Memory B cell (primary cell): ENCODE measurements around the gene ORC2.
"Not testable (repeated sequence)": the region's sequence is repeated elsewhere in the genome, so short reads cannot be mapped to it uniquely, and the experiment has no call there.

Source experiments
- ATAC-seq: fragments of 150-1000 bp; cut with Tn5 transposase; 2 replicates; pipeline ENCODE4 v1.10.0; 2021; ENCODE audit warnings: low read depth, mild to moderate bottlenecking, moderate library complexity
- DNase-seq, 2 donors: peaks; one replicate each; pipeline ENCODE4 v3.0.0; 2022; ENCODE audit warnings: low spot score in 2 of 2
- H3K27ac Mint-ChIP-seq: one replicate; pipeline ENCODE4 v1.8.0; 2022; ENCODE audit warnings: mild to moderate bottlenecking, moderate library complexity, mixed read lengths
- H3K27me3 Mint-ChIP-seq: one replicate; pipeline ENCODE4 v1.8.0; 2022; ENCODE audit warnings: mixed read lengths
- H3K36me3 Mint-ChIP-seq: one replicate; pipeline ENCODE4 v1.8.0; 2022; ENCODE audit warnings: mild to moderate bottlenecking, mixed read lengths
- H3K4me1 Mint-ChIP-seq: one replicate; pipeline ENCODE4 v1.8.0; 2022; ENCODE audit warnings: mixed read lengths
- H3K4me3 Mint-ChIP-seq: one replicate; pipeline ENCODE4 v1.8.0; 2022; ENCODE audit warnings: mild to moderate bottlenecking, moderate library complexity, mixed read lengths
- H3K9me3 Mint-ChIP-seq: one replicate; pipeline ENCODE4 v1.8.0; 2022; ENCODE audit warnings: mixed read lengths

Gene ORC2

DNA sequence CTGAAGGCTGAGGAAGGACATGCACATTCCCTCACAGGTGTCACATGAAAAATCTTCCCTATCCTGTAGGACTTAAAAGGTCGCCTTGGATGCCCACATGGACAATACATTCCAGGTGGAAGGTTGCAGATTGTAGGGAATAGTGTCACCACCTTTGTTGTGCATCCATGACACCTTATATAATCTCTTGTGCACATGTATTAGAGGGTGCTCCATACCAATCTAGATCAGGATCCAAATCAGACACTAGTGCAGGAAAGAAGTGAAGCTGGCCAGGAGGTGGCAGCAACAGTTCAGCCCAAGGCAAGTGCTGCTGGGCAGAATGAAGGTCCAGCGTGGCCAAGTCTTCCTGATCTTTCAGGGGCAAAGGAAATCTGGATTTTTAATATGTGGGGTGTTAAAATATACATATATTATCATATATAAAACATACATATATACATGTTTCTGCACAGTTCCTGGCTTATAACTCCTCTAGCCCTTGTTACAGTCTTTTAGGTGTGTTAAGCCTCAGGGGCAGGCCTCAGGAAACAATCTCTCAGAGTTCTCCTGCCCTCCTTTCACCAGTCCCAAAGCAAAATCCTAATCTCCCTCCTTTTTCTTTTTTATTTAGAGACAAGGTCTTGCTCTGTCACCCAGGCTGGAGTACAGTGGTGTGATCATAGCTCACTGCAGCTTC lies 57.7 kb downstream of the ORC2 start:
- H3K36me3 Mint-ChIP-seq = peaks cover 11% of the 10 kb centered on the region
- DNase-seq (peak in 1 of 2 donors; percentile 23), ATAC-seq (peak; percentile 45)
- H3K27me3 Mint-ChIP-seq = no peaks in the 10 kb centered on the region
- H3K4me3 Mint-ChIP-seq = no peak overlapping the region
- H3K9me3 Mint-ChIP-seq = no peaks in the 10 kb centered on the region
- no peak overlapping the region for H3K27ac Mint-ChIP-seq
- H3K4me1 Mint-ChIP-seq = peaks cover 2% of the 10 kb centered on the region

DNA sequence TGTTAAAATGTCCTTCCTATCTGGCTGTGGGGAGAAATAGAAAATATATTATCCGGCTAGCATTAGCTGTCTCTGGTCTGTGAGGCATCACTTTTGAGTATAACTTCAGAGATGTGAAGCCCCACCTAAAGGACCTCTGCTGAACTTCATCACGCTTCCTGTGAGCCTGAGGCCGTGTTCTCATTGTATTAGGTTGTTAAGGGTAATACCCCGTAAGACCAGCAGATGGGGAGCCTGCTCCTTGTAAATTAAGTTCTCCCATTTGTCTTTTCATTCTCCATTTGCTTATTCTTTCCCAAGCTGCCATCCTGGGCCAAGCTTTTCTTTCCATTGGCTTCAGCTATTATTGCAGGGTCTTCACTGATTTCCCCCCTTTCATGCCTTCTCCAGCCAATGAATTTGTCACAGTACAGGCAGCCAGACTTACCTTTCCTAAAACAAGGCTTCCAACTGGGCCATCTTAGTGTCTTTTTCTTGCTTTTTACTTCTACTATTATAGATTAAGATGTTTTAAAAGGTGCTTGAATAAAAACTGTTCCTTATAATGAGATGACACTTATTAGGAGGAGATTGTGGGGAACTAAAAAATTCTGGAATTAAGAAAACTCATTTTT lies 61.9 kb downstream of the ORC2 start:
- peak; percentile 47 to 69 for DNase-seq
- Mint-ChIP-seq H3K27me3 (no peaks in the 10 kb centered on the region), H3K36me3 (peaks cover 25% of the 10 kb centered on the region), H3K27ac (no peak overlapping the region), H3K9me3 (no peaks in the 10 kb centered on the region), H3K4me1 (peaks cover 2% of the 10 kb centered on the region), H3K4me3 (no peak overlapping the region)
- peak; percentile 100 for ATAC-seq

DNA sequence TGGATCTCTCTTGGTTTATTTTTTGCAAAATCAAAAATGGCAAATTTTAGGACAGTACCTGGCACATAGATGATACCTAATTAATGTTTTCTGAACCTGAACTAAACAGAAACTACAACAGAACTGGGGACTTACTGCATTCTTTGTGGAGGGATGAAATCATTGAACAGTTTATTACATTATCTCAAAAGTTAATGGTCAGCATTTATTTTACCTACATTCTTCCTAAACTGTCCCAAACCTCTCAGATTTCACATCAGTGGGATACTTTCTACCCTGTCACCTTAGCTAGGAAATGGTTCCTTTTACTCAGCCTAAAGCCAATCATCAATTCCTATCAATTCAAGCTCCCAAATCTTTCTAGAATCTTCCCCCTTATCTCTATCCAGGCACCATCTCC lies 64.0 kb downstream of the ORC2 start:
- H3K36me3 Mint-ChIP-seq = peaks cover 28% of the 10 kb centered on the region
- no peaks in the 10 kb centered on the region for H3K9me3 Mint-ChIP-seq
- no peak overlapping the region for H3K27ac Mint-ChIP-seq
- ATAC-seq (no peak), DNase-seq (no peak)
- peaks cover 2% of the 10 kb centered on the region for H3K4me1 Mint-ChIP-seq
- H3K4me3 Mint-ChIP-seq = no peak overlapping the region
- H3K27me3 Mint-ChIP-seq = no peaks in the 10 kb centered on the region

DNA sequence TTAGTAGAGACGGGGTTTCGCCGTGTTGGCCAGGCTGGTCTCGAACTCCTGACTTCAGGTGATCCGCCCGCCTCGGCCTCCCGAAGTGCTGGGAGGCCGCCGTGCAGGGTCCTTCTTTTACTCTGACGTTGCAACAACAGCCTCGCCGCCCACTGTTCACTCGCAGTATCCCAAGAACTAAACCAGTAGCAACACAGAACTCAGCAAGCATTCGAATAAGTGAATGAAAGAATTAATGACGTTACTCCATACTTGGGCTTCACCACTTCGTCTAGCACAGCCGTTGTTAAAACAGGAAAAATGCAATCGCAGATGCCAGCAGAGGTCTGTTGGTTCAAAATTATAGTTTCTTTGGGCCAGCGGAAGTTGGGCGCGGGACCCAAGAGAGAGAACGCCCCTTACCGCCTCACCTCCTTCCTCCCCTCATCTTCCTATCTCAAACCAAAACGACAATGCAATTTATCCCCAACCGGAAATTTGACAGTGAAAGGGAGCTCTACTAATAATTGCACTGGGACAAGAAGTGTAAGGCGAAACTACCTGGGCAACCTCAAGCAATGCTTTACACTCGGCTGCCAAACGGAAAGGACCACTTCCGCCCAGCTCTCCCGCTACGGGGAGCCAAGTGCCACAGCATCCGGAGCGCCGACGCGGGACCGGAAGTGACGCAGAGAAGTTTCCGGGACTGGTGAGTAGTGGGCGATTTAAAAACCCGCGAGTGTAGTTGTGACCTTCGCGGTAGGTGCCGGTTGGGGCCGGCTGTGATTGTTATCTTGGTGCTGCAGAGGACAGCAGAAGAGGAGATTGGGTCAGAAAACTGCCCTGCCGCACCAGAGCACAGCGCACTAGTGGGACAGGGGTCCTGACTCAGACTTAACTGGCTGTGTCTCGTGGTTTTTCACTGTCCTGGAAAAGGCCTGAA lies 74.5 kb downstream of the ORC2 start, which contains the start of the genes NIF3L1 and PPIL3:
TSS of gene NIF3L1 (plus strand) at position 668 of the 922 bp plus-strand sequence. CDS start 2,573 bp downstream, outside the sequence.
TSS of gene PPIL3 (minus strand) at position 374 of the 922 bp plus-strand sequence. CDS start 1,462 bp downstream, outside the sequence.
- H3K27me3 Mint-ChIP-seq = no peaks in the 10 kb centered on the region
- H3K36me3 Mint-ChIP-seq = peaks cover 8% of the 10 kb centered on the region
- H3K4me1 Mint-ChIP-seq = peaks cover 22% of the 10 kb centered on the region
- ATAC-seq (peak; percentile 83), DNase-seq (peak; percentile 91 to 92)
- peak within 1 kb of the TSS; percentile 99 for H3K27ac Mint-ChIP-seq
- peak within 1 kb of the TSS; percentile 95 for H3K4me3 Mint-ChIP-seq
- no peaks in the 10 kb centered on the region for H3K9me3 Mint-ChIP-seq

DNA sequence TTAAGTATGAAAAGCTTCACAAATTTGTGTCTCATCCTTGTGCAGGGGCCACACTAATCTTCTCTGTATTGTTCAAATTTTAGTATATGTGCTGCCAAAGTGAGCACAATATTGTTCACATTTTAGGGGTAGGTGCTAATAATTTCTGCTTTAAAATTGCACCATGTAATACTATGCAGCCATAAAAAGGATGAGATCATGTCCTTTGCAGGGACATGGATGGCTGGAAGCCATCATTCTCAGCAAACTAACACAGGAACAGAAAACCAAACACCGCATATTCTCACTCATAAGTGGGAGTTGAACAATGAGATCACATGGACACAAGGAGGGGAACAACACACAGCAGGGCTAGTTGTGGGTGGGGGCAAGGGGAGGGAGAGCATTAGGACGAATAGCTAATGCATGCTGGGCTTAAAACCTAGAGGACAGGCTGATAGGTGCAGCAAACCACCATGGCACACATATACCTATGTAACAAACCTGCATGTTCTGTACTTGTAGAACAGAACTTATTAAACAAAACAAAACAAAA lies 81.7 kb downstream of the ORC2 start:
- not testable (repeated sequence) for H3K27ac Mint-ChIP-seq

DNA sequence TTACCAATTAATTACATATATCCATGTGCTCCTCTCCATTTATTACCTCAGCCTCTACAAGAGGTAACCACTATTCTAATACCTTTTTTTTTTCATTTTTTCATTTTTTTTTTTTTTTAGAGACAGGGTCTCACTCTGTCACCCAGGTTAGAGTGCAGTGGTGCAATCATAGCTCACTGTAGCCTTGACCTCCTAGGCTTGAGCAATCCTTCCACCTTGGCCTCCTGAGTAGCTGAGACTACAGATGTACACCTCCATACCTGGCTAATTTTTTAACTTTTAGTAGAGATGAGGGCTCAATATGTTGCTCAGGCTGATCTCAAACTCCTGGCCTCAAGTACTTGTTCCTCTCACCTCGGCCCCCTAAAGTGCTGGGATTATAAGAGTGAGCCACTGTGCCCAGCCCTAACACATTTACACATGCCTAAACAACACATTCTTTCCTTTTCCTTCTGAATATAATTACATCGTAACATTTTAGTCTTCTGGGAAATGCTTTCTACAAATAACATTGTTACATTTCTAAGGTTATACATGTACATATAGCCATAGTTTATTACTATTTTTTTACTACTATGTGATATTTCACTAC lies 85.1 kb downstream of the ORC2 start:
- DNase-seq (no peak), ATAC-seq (no peak)
- H3K4me3 Mint-ChIP-seq = no peak overlapping the region
- H3K36me3 Mint-ChIP-seq = peaks cover 19% of the 10 kb centered on the region
- peak overlapping the region; percentile 60 for H3K27ac Mint-ChIP-seq
- H3K9me3 Mint-ChIP-seq = no peaks in the 10 kb centered on the region
- H3K27me3 Mint-ChIP-seq = no peaks in the 10 kb centered on the region
- H3K4me1 Mint-ChIP-seq = peaks cover 4% of the 10 kb centered on the region

More for the DNA sequence above, 81.7 kb downstream of the ORC2 start:
- H3K9me3 Mint-ChIP-seq, H3K4me3 Mint-ChIP-seq, ATAC-seq, DNase-seq, H3K4me1 Mint-ChIP-seq, H3K27me3 Mint-ChIP-seq: not testable (repeated sequence)
- peaks cover 16% of the 10 kb centered on the region for H3K36me3 Mint-ChIP-seq

DNA sequence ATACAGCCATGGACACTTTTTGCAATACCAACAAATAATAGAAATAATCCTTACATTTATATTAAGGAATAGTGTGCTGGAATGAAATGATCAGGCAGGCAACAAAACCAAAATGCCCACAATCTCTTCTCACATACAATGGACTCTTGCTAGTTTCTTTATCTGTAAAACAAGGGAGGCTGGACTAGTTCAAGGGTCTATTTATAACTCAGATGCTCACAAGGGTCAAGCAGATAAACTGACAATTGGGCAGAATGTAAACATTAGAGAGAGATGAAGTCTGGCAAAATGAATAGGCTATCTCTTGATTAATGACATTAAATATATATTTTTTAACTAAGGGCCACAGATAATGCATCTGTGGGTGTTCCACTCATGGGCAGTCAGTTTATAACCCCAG lies 86.0 kb downstream of the ORC2 start:
- Mint-ChIP-seq H3K4me3 (no peak overlapping the region), H3K27ac (no peak overlapping the region), H3K9me3 (no peaks in the 10 kb centered on the region), H3K27me3 (no peaks in the 10 kb centered on the region), H3K36me3 (peaks cover 14% of the 10 kb centered on the region), H3K4me1 (peaks cover 2% of the 10 kb centered on the region)
- ATAC-seq (no peak), DNase-seq (no peak)

DNA sequence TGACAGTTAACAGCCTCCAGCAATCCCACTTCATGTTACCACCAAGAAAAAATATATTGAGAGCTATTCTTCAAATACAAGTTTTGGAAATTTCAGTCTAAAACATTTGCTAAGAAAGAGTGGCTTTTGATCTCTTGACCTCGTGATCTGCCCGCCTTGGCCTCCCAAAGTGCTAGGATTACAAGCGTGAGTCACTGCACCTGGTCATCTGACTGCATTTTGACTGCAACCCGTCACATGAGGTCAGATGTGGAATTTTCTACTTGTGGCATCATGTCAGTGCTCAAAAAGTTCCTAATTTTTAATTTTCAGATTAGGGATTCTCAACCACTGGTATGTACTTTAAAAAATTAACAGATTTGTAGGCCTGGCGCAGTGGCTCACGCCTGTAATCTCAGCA lies 89.9 kb downstream of the ORC2 start:
- no peaks in the 10 kb centered on the region for H3K27me3 Mint-ChIP-seq
- H3K9me3 Mint-ChIP-seq = no peaks in the 10 kb centered on the region
- no peak overlapping the region for H3K27ac Mint-ChIP-seq
- DNase-seq = no peak
- peaks cover 2% of the 10 kb centered on the region for H3K4me1 Mint-ChIP-seq
- no peak overlapping the region for H3K4me3 Mint-ChIP-seq
- peaks cover 10% of the 10 kb centered on the region for H3K36me3 Mint-ChIP-seq
- ATAC-seq = no peak

DNA sequence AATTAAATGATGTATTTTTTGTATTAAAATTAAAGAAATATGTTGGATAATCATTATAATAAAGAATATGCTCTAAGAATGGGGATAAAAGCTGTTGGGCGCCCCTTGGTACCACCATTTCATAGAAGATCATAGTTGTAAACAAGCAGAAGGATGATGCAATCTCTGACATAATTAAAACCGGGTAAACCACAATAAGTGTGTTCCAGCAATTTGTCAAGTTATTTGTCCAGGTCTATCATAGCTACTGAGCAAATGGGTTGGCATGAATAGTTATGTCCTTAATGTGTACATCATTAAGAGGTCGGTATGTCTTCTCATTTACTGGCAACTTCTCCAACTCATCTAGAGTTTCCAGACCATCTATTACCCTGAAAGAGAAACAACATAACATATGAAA lies 92.3 kb downstream of the ORC2 start:
- Mint-ChIP-seq H3K36me3 (peaks cover 8% of the 10 kb centered on the region), H3K27me3 (no peaks in the 10 kb centered on the region), H3K4me3 (no peak overlapping the region), H3K27ac (no peak overlapping the region), H3K9me3 (no peaks in the 10 kb centered on the region), H3K4me1 (peaks cover 3% of the 10 kb centered on the region)
- ATAC-seq (no peak), DNase-seq (no peak)

DNA sequence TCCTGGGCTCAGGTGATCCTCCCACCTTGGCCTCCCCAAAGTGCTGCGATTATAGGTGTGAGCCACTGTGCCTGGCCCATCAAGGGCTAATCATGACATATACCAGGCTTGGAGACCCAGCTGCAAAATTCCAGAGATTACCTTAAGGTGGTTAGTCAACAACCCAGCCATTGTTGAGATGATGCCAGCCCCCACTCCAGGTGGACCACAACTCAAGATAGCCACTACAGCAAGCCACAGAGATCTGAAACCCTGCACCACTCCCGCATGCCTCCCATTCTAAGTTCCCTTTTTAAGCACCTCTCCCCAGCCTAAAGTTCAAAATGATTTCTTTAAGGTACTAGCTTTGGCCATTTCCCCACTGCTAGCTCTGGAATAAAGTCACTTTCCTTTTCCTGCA lies 94.4 kb downstream of the ORC2 start:
- Mint-ChIP-seq H3K9me3 (no peaks in the 10 kb centered on the region), H3K27ac (no peak overlapping the region), H3K4me3 (no peak overlapping the region), H3K4me1 (peaks cover 8% of the 10 kb centered on the region), H3K27me3 (no peaks in the 10 kb centered on the region), H3K36me3 (peaks cover 2% of the 10 kb centered on the region)
- ATAC-seq (no peak), DNase-seq (no peak)

DNA sequence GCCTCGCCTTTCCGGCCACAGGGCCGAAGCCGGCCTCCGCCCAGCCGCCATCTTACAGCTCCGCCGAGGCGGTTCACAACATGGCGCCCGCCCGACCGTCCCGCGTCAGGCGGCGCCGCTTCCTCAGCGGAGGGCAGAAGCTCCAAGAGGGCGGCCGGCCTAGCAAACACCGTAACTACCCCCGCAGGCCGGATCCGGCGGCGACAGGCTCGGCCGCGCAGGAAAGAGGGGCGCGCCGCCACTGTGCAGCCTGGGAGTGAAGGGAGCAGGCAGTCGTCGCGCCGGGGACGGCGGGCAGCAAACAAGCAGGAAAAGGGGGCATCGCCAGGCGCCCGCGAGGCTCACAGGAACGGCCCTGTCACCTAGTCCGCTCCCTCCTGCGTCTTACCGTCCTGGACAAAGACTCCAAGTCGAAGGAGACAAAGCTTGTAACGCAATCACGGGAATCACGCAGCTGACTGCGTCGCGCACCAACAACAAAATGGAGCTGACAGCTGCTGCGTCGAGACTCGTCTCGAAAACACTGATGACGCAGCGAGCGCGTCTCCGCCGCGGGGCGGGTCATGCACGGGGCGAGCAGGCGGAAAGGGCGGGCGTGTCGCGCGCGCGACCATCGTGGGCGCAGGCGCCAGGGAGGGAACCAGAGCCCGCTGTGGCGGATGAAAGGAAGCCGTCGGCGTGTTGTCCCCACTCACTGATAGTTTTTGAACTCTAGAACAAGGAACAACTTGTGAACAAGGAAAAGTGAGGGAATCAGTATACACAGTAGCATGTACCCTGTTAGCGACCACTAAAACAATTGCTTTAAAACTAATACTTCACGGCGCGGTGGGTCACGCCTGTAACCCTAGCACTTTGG lies 99.1 kb downstream of the ORC2 start, which contains the start of gene CLK1:
TSS of gene CLK1 (minus strand) at position 483 of the 859 bp plus-strand sequence. CDS start 2,796 bp downstream, outside the sequence.
- peak; percentile 90 for DNase-seq
- peak; percentile 79 for ATAC-seq
- Mint-ChIP-seq H3K4me1 (peaks cover 30% of the 10 kb centered on the region), H3K9me3 (no peaks in the 10 kb centered on the region), H3K4me3 (peak within 1 kb of the TSS; percentile 95), H3K36me3 (peaks cover 26% of the 10 kb centered on the region), H3K27ac (peak within 1 kb of the TSS; percentile 97), H3K27me3 (no peaks in the 10 kb centered on the region)

DNA sequence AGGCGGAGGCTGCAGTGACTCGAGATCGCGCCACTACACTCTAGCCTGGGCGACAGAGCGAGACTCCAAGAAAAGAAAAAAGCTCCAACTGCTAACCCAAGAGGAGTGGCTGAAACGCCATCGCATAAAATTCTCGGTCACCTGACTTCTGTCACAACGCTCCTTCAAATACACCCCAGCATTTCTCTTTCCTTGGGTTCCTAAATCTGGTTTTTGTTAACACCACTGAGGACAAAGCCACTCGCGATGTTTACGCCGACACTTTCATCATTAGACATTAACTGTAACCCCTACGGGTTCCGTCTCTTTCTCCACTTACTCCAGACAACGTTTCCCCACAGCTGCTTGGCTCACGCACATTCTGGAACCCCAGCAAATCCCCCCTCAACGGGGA lies 99.7 kb downstream of the ORC2 start:
- DNase-seq (peak in 1 of 2 donors; percentile 33), ATAC-seq (peak; percentile 7)
- no peaks in the 10 kb centered on the region for H3K27me3 Mint-ChIP-seq
- H3K27ac Mint-ChIP-seq = peak overlapping the region; percentile 97
- H3K36me3 Mint-ChIP-seq = peaks cover 26% of the 10 kb centered on the region
- peaks cover 30% of the 10 kb centered on the region for H3K4me1 Mint-ChIP-seq
- H3K4me3 Mint-ChIP-seq = peak overlapping the region; percentile 95
- no peaks in the 10 kb centered on the region for H3K9me3 Mint-ChIP-seq
